ENCODE results near the gene MYO15B.

DNA sequence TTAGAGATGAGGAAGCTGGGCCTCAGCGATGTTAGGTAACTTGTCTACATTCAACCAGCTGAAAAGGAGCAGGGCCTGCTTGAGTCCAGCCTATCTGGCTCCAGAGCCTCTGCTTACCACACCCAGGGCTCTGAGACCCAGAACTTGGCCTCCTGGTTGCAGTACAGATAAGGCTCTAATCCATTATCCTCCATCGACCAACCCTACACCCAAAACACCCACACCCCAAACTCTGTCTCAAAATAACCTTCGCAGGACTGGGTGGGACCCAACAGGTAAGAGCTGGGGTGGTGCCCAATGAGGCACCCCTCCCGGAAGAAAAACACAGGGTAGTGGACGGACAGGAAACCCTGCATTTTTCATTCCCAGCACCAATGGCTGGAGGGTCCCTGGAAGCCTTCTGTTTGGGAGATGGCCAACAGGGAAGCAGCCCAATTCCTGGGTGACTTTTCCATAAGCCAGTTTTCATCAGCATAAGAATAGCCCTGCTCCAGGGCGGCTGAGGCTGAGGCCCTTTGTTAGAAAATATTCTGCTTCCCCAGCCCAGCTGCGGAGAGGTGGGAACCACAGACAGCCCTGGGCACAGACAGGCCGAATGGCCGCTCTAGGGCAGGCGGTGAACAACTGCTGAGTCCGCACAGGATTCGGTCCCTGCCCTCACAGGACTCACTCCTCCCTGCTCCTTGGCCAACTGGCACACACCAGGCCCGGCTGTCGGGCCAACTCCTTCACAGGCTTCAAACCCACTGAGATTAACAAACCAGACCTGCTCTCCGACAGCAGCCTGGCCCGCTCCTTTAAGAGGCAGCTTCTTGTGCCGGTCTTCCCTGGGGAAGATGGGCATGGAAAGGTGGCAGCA, 55.4 kb downstream of the MYO15B start:
- TF ChIP-seq POLR2AphosphoS5 (IDR thresholded peaks at IDR 0.05) (peak in 2 of 3 donors; percentile 59 to 60), EP300 (IDR thresholded peaks at IDR 0.05) (no peak), POLR2A (IDR thresholded peaks at IDR 0.05) (no peak)

All from stomach (tissue), 4 donors.